CD4-positive, alpha-beta T cell treated with Interleukin-1 beta for 1 hour (primary cell): ENCODE measurements around the gene ZRANB3.
"Not testable (repeated sequence)": the region's sequence is repeated elsewhere in the genome, so short reads cannot be mapped to it uniquely, and the experiment has no call there.

Source experiments
- DNase-seq, 2 donors: peaks; one replicate each; pipeline ENCODE4 v3.0.0-alpha.2; 2020 to 2022

ZRANB3 gene

GRCh38 chr2:135121016-135121657, 409.9 kb downstream of the ZRANB3 start:
- DNase-seq, result no peak

GRCh38 chr2:135119582-135119981, 411.4 kb downstream of the ZRANB3 start:
- DNase-seq, result no peak

GRCh38 chr2:135113322-135113721, 417.7 kb downstream of the ZRANB3 start:
- no peak for DNase-seq

- DNase-seq, result not testable (repeated sequence)
These were observed 425.3 kb downstream of the ZRANB3 start for GRCh38 chr2:135105513-135106316.

GRCh38 chr2:135103843-135104242, 427.2 kb downstream of the ZRANB3 start:
- DNase-seq, result no peak

- DNase-seq, result no peak
These were observed 431.1 kb downstream of the ZRANB3 start for GRCh38 chr2:135099802-135100483.

GRCh38 chr2:135097532-135098231, 433.3 kb downstream of the ZRANB3 start:
- no peak for DNase-seq

GRCh38 chr2:135096665-135097446, 434.2 kb downstream of the ZRANB3 start:
- DNase-seq, result no peak

- no peak for DNase-seq
These were observed 435.4 kb downstream of the ZRANB3 start for GRCh38 chr2:135095591-135095990.

- DNase-seq, result no peak
These were observed 436.5 kb downstream of the ZRANB3 start for GRCh38 chr2:135094508-135094907.

GRCh38 chr2:135093670-135094330, 437.2 kb downstream of the ZRANB3 start:
- DNase-seq, result no peak

- DNase-seq, result no peak
These were observed 437.8 kb downstream of the ZRANB3 start for GRCh38 chr2:135093193-135093592.

GRCh38 chr2:135091681-135092080, 439.3 kb downstream of the ZRANB3 start:
- no peak for DNase-seq

- DNase-seq, result not testable (repeated sequence)
These were observed 441.4 kb downstream of the ZRANB3 start for GRCh38 chr2:135089597-135089996.
